ENCODE results near the gene EXOC6B.

Gene EXOC6B

GRCh38 chr2:72719416-72719815 lies 106.4 kb downstream of the EXOC6B start:
- Mint-ChIP-seq H3K9me3 (no peaks in the 10 kb centered on the region), H3K4me3 (no peak overlapping the region), H3K4me1 (peaks cover 36% of the 10 kb centered on the region), H3K27me3 (ENCODE audit: low read depth) (no peaks in the 10 kb centered on the region), H3K27ac (peak overlapping the region; percentile 70 to 89 (median 77)), H3K36me3 (ENCODE audit: low read depth) (peaks cover 34% of the 10 kb centered on the region)
- no peak for TF ChIP-seq CTCF (IDR thresholded peaks at IDR 0.05; ENCODE audit: unreplicated experiment in 3 of 3)

GRCh38 chr2:72718876-72719275 lies 107.0 kb downstream of the EXOC6B start:
- H3K9me3 Mint-ChIP-seq = no peaks in the 10 kb centered on the region
- no peak for TF ChIP-seq CTCF (IDR thresholded peaks at IDR 0.05; ENCODE audit: unreplicated experiment in 3 of 3)
- peak overlapping the region in 2 of 3 experiments; percentile 70 to 89 for H3K27ac Mint-ChIP-seq
- H3K4me3 Mint-ChIP-seq = no peak overlapping the region
- peaks cover 32% of the 10 kb centered on the region for H3K4me1 Mint-ChIP-seq
- no peaks in the 10 kb centered on the region for H3K27me3 Mint-ChIP-seq (ENCODE audit: low read depth)
- peaks cover 36% of the 10 kb centered on the region for H3K36me3 Mint-ChIP-seq (ENCODE audit: low read depth)

GRCh38 chr2:72716601-72717000 lies 109.2 kb downstream of the EXOC6B start:
- Mint-ChIP-seq H3K27ac (no peak overlapping the region), H3K27me3 (ENCODE audit: low read depth) (no peaks in the 10 kb centered on the region), H3K36me3 (ENCODE audit: low read depth) (peaks cover 36% of the 10 kb centered on the region), H3K4me3 (no peak overlapping the region), H3K4me1 (peaks cover 18% of the 10 kb centered on the region), H3K9me3 (no peaks in the 10 kb centered on the region)
- no peak for TF ChIP-seq CTCF (IDR thresholded peaks at IDR 0.05; ENCODE audit: unreplicated experiment in 3 of 3)

GRCh38 chr2:72713857-72714256 lies 112.0 kb downstream of the EXOC6B start:
- Mint-ChIP-seq H3K27me3 (ENCODE audit: low read depth) (no peaks in the 10 kb centered on the region), H3K27ac (no peak overlapping the region), H3K4me3 (no peak overlapping the region), H3K4me1 (peaks cover 10% of the 10 kb centered on the region), H3K36me3 (ENCODE audit: low read depth) (peaks cover 28% of the 10 kb centered on the region), H3K9me3 (no peaks in the 10 kb centered on the region)
- TF ChIP-seq CTCF (IDR thresholded peaks at IDR 0.05; ENCODE audit: unreplicated experiment in 3 of 3) = no peak

GRCh38 chr2:72712977-72713376 lies 112.9 kb downstream of the EXOC6B start:
- Mint-ChIP-seq H3K27ac (no peak overlapping the region), H3K4me1 (peaks cover 6% of the 10 kb centered on the region), H3K4me3 (no peak overlapping the region), H3K36me3 (ENCODE audit: low read depth) (peaks cover 28% of the 10 kb centered on the region), H3K27me3 (ENCODE audit: low read depth) (no peaks in the 10 kb centered on the region), H3K9me3 (no peaks in the 10 kb centered on the region)
- TF ChIP-seq CTCF (IDR thresholded peaks at IDR 0.05; ENCODE audit: unreplicated experiment in 3 of 3) = no peak

- TF ChIP-seq CTCF (IDR thresholded peaks at IDR 0.05; ENCODE audit: unreplicated experiment in 3 of 3) = no peak
- Mint-ChIP-seq H3K4me1 (peaks cover 6% of the 10 kb centered on the region), H3K36me3 (ENCODE audit: low read depth) (peaks cover 23% of the 10 kb centered on the region), H3K4me3 (no peak overlapping the region), H3K27me3 (ENCODE audit: low read depth) (no peaks in the 10 kb centered on the region), H3K27ac (no peak overlapping the region), H3K9me3 (no peaks in the 10 kb centered on the region)
These were observed 113.5 kb downstream of the EXOC6B start for GRCh38 chr2:72712304-72712703.
